CD4-positive, alpha-beta T cell (primary cell): Measurements from ENCODE around the gene SIRT4. TPM values are rescaled to one million over a fixed set of nuclear protein-coding genes. Genes with fewer than 3 reads are reported as not detected.

Experiments used
- ATAC-seq: fragments of 200-7000 bp; cut with Tn5 transposase; one replicate; pipeline ENCODE4 v1.10.0; 2022; ENCODE audit warnings: mild to moderate bottlenecking; ENCODE audit not compliant: poor library complexity
- CTCF ChIA-PET: fragments of 350-600 bp; sonication (Branson Sonifier 250); formaldehyde crosslinking; loops from one replicate; lab custom pipeline; 2021; ENCODE audit warnings: antibody characterized with exemption, inconsistent platforms; lab: Charles Lee
- POLR2A ChIA-PET: fragments of 350-600 bp; sonication (Branson Sonifier 250); formaldehyde crosslinking; loops from one replicate; lab custom pipeline; 2021; ENCODE audit warnings: antibody characterized with exemption, inconsistent platforms; lab: Charles Lee
- DNase-seq, 14 experiments: peaks; one replicate each; pipeline ENCODE4 v3.0.0-alpha.2; 2013 to 2020; ENCODE audit warnings: mixed read lengths in 2 of 14
- H3K27ac ChIP-seq, 2 donors: one replicate each; pipeline versions ENCODE4 v1.5.1 to v1.7.0; 2013; ENCODE audit warnings: low read length in 2 of 2, low read depth in 1 of 2, mild to moderate bottlenecking in 1 of 2
- H3K27me3 ChIP-seq, 2 experiments: 1 replicate in 1 of 2; 2 replicates in 1 of 2; pipeline versions ENCODE4 v1.6.1 to v1.7.0; 2013; ENCODE audit warnings: low read length in 2 of 2, control low read depth in 1 of 2, mild to moderate bottlenecking in 1 of 2, moderate library complexity in 1 of 2; ENCODE audit not compliant: insufficient read depth in 2 of 2, control insufficient read depth in 1 of 2
- H3K36me3 ChIP-seq: one replicate; pipeline ENCODE4 v1.6.1; 2013; ENCODE audit warnings: low read length, control low read depth; ENCODE audit not compliant: insufficient read depth
- H3K4me1 ChIP-seq: one replicate; pipeline ENCODE4 v1.6.1; 2013; ENCODE audit warnings: low read length, control low read depth; ENCODE audit not compliant: insufficient read depth
- H3K4me3 ChIP-seq: one replicate; pipeline ENCODE4 v1.5.1; 2013; ENCODE audit warnings: mild to moderate bottlenecking, low read length, moderate library complexity
- H3K9me3 ChIP-seq, 2 experiments: 1 replicate in 1 of 2; 2 replicates in 1 of 2; pipeline versions ENCODE4 v1.6.1 to v1.7.0; 2013; ENCODE audit warnings: low read length in 2 of 2, mild to moderate bottlenecking in 2 of 2, control low read depth in 1 of 2, moderate library complexity in 1 of 2; ENCODE audit not compliant: control insufficient read depth in 1 of 2, insufficient read depth in 1 of 2
- H3K27ac Mint-ChIP-seq: one replicate; pipeline ENCODE4 v1.8.0; 2020; ENCODE audit warnings: mixed read lengths
- H3K27me3 Mint-ChIP-seq: one replicate; pipeline ENCODE4 v1.8.0; 2021; ENCODE audit warnings: mixed read lengths
- H3K36me3 Mint-ChIP-seq: one replicate; pipeline ENCODE4 v1.8.0; 2021; ENCODE audit warnings: low read depth, mixed read lengths
- H3K4me1 Mint-ChIP-seq: one replicate; pipeline ENCODE4 v1.8.0; 2021; ENCODE audit warnings: low read depth, mixed read lengths
- H3K4me3 Mint-ChIP-seq: one replicate; pipeline ENCODE4 v1.8.0; 2020; ENCODE audit warnings: mild to moderate bottlenecking, mixed read lengths
- H3K9me3 Mint-ChIP-seq: one replicate; pipeline ENCODE4 v1.8.0; 2020; ENCODE audit warnings: mixed read lengths
- intact Hi-C, 2 experiments: fragments of 100-400 bp; cut with DNase I in 1 of 2; cut with micrococcal nuclease in 1 of 2; formaldehyde crosslinking; loops; one replicate each; pipeline versions ENCODE4 v1.15.1 to v1.9.0; 2023 to 2025; cut with DNase I, micrococcal nuclease
- total RNA-seq, 174 experiments: library from RNA in 2 of 174; stranded (reverse) in 2 of 174; gene quantifications; one replicate each; pipeline ENCODE4 v1.2.3 and lab custom pipeline; 2021 to 2026
- TF ChIP-seq, protein P1 (sequence below): fragments of 200-600 bp; IDR thresholded peaks from one replicate; pipeline ENCODE4 v1.8.0; 2022; ENCODE audit warnings: antibody characterized with exemption, mild to moderate bottlenecking

Gene SIRT4
- total RNA-seq, 2 experiments from 2014 or later, result 0.59 TPM; not detected in 1

DNA sequence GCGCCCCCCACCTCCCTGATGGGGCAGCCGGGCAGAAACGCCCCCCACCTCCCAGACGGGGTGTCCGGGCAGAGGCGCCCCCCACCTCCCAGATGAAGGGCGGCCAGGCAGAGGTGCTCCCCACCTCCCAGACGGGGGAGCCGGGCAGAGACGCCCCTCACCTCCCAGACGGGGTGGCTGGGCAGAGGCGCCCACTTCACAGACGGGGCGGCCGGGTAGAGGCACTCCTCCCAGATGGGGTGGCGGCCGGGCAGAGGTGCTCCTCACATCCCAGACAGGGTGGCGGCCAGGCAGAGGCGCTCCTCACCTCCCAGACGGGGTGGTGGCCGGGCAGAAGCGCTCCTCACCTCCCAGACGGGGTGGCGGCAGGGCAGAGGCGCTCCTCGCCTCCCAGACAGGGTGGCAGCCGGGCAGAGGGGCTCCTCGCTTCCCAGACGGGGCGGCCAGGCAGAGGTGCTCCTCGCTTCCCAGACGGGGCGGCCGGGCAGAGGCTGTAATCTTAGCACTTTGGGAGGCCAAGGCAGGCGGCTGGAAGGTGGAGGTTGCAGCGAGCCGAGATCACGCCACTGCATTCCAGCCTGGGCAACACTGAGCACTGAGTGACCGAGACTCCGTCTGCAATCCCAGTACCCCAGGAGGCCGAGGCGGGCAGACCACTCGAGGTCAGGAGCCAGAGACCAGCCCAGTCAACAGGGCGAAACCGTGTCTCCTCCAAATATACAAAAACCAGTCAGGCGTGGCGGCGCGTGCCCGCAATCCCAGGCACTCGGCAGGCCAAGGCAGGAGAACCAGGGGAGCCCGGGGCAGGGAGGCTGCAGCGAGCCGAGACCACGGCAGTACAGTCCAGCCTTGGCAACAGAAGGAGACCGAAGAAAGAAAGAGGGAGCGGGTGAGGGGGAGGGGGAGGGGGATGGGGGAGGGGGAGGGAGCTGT, 23.7 kb upstream of the SIRT4 start:
- CTCF ChIA-PET, result no interaction called here

DNA sequence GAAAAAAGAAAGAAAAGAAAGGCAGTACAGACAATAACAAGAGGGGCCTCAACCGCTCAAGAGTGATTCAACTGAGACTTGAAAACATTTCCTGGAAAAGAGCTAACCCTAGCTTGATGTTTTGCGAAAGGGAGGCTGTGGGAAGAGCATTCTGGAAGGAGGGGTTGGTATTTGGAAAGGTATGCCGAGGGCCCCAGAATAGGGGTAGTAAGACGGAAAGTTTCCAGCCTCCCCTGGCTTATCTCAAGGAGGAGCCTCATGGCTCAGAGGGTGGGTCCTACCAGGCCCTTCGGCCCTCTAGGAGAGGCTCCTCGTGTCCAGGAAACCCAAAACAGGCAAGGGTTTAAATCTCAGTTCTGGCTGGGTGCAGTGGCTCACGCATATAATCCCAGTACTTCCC, 18.8 kb upstream of the SIRT4 start:
- Mint-ChIP-seq H3K4me3 (no peak overlapping the region), H3K9me3 (no peaks in the 10 kb centered on the region), H3K36me3 (no peaks in the 10 kb centered on the region), H3K27me3 (no peaks in the 10 kb centered on the region), H3K4me1 (no peaks in the 10 kb centered on the region), H3K27ac (no peak overlapping the region)
- no peak overlapping the region for H3K4me3 ChIP-seq
- ChIA-PET POLR2A (interaction anchor here (1.0 to 1.5 kb wide), 2 partner anchors 8 to 10 kb away, joined by 4 to 10 read pairs; partner anchors contain the start of genes RNU4-1 and RNU4-2), CTCF (interaction anchor here (1.1 kb wide), 1 partner anchor 366 kb away, joined by 3 read pairs; no protein-coding TSS in a partner anchor)
- intact Hi-C loops, result no loop called here
- H3K4me1 ChIP-seq, result no peaks in the 10 kb centered on the region
- ATAC-seq (no peak), DNase-seq (no peak)
- no peak overlapping the region for H3K27ac ChIP-seq
- H3K36me3 ChIP-seq, result no peaks in the 10 kb centered on the region
- TF ChIP-seq, protein P1, sequence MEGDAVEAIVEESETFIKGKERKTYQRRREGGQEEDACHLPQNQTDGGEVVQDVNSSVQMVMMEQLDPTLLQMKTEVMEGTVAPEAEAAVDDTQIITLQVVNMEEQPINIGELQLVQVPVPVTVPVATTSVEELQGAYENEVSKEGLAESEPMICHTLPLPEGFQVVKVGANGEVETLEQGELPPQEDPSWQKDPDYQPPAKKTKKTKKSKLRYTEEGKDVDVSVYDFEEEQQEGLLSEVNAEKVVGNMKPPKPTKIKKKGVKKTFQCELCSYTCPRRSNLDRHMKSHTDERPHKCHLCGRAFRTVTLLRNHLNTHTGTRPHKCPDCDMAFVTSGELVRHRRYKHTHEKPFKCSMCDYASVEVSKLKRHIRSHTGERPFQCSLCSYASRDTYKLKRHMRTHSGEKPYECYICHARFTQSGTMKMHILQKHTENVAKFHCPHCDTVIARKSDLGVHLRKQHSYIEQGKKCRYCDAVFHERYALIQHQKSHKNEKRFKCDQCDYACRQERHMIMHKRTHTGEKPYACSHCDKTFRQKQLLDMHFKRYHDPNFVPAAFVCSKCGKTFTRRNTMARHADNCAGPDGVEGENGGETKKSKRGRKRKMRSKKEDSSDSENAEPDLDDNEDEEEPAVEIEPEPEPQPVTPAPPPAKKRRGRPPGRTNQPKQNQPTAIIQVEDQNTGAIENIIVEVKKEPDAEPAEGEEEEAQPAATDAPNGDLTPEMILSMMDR, result no peak
- peaks cover 0 to 4% of the 10 kb centered on the region in 2 experiments for H3K9me3 ChIP-seq
- H3K27me3 ChIP-seq, result no peaks in the 10 kb centered on the region

More for the DNA sequence above, 23.7 kb upstream of the SIRT4 start:
- no peaks in the 10 kb centered on the region for H3K36me3 Mint-ChIP-seq
- H3K9me3 ChIP-seq, result peaks cover 0 to 9% of the 10 kb centered on the region in 2 experiments
- TF ChIP-seq, protein P1, result no peak
- no peak overlapping the region for H3K4me3 ChIP-seq
- ATAC-seq (no peak), DNase-seq (no peak)
- no peak overlapping the region for H3K27ac ChIP-seq
- H3K4me1 Mint-ChIP-seq, result no peaks in the 10 kb centered on the region
- intact Hi-C loops, result no loop called here
- no peaks in the 10 kb centered on the region for H3K36me3 ChIP-seq
- no peak overlapping the region for H3K27ac Mint-ChIP-seq
- no peak overlapping the region for H3K4me3 Mint-ChIP-seq
- H3K4me1 ChIP-seq, result no peaks in the 10 kb centered on the region
- H3K9me3 Mint-ChIP-seq, result no peaks in the 10 kb centered on the region
- no peaks in the 10 kb centered on the region for H3K27me3 ChIP-seq
- POLR2A ChIA-PET, result no interaction called here
- H3K27me3 Mint-ChIP-seq, result no peaks in the 10 kb centered on the region

DNA sequence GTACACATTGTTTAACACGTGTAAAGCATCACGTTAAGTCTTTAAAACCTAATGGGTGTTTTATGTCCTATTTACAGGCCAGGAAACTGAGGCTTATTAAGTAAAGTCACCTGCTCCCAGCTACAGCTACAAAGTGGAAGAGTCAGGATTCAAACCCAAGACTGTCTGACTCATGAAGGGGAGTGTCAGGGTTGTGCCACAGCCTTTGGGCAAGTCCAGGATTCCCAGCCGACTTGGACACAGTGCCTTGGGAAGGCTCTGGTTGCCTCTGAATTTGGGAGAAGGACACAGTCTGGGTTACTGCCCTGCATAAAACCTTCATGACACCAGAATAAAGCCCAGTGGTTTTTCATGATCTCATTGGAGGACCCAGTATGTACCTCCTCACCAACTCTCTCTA, 17.7 kb upstream of the SIRT4 start:
- H3K9me3 Mint-ChIP-seq, result no peaks in the 10 kb centered on the region
- no peak overlapping the region for H3K27ac Mint-ChIP-seq

More for the DNA sequence above, 17.7 kb upstream of the SIRT4 start:
- Mint-ChIP-seq H3K4me3 (no peak overlapping the region), H3K4me1 (no peaks in the 10 kb centered on the region), H3K27me3 (no peaks in the 10 kb centered on the region), H3K36me3 (no peaks in the 10 kb centered on the region)
- intact Hi-C loops, result no loop called here
- Histone ChIP-seq H3K4me1 (no peaks in the 10 kb centered on the region), H3K27me3 (no peaks in the 10 kb centered on the region), H3K9me3 (no peaks in the 10 kb centered on the region), H3K36me3 (no peaks in the 10 kb centered on the region), H3K4me3 (no peak overlapping the region), H3K27ac (no peak overlapping the region)
- ATAC-seq (no peak), DNase-seq (no peak)
- ChIA-PET POLR2A (interaction anchor here (1.3 to 1.5 kb wide), 2 partner anchors 9 to 18 kb away, joined by 3 to 4 read pairs; partner anchors contain the start of genes RNU4-1 and SIRT4), CTCF (interaction anchor here (1.8 kb wide), 1 partner anchor 18 kb away, joined by 5 read pairs; the partner anchor contains the start of gene SIRT4)
- TF ChIP-seq, protein P1, result no peak
